Lung (tissue), 12 donors: ENCODE data around the gene DENND1A. TPM values are rescaled to one million over a fixed set of nuclear protein-coding genes. Genes with fewer than 3 reads are reported as not detected.
A peak's percentile ranks its signal among the peaks of the same experiment; 100 is the strongest.

Source experiments
- ATAC-seq: fragments of 200-7000 bp; cut with Tn5 transposase; one replicate; pipeline ENCODE4 v1.9.1; 2020; ENCODE audit warnings: moderate number of reproducible peaks; ENCODE audit not compliant: insufficient read depth, low FRiP score
- DNase-seq, 3 donors: peaks; one replicate each; pipeline ENCODE4 v3.0.0-alpha.2; 2013 to 2017
- H3K27ac ChIP-seq, 2 donors: one replicate each; pipeline ENCODE4 v1.5.1; 2013; ENCODE audit warnings: mild to moderate bottlenecking in 2 of 2, moderate library complexity in 2 of 2, control low read depth in 1 of 2, inconsistent platforms in 1 of 2, low read depth in 1 of 2, low read length in 1 of 2
- H3K27me3 ChIP-seq, 3 donors: one replicate each; pipeline ENCODE4 v1.5.1; 2013; ENCODE audit warnings: low read length in 2 of 3; ENCODE audit not compliant: control insufficient read depth in 3 of 3, insufficient read depth in 3 of 3
- H3K36me3 ChIP-seq, 4 donors: one replicate each; pipeline ENCODE4 v1.5.1; 2013; ENCODE audit warnings: low read length in 4 of 4, mild to moderate bottlenecking in 1 of 4, moderate library complexity in 1 of 4; ENCODE audit not compliant: control insufficient read depth in 4 of 4, insufficient read depth in 4 of 4
- H3K4me1 ChIP-seq, 5 donors: one replicate each; pipeline ENCODE4 v1.5.1; 2013; ENCODE audit warnings: low read length in 5 of 5, mild to moderate bottlenecking in 2 of 5, moderate library complexity in 1 of 5; ENCODE audit not compliant: control insufficient read depth in 5 of 5, insufficient read depth in 5 of 5
- H3K4me3 ChIP-seq: one replicate; pipeline ENCODE4 v1.5.1; 2013; ENCODE audit warnings: mild to moderate bottlenecking, control low read depth, moderate library complexity
- H3K9ac ChIP-seq, 2 donors: one replicate each; pipeline ENCODE4 v1.5.1; 2013; ENCODE audit warnings: low read length in 2 of 2, control low read depth in 1 of 2; ENCODE audit not compliant: insufficient read depth in 1 of 2
- H3K9me3 ChIP-seq, 4 donors: one replicate each; pipeline ENCODE4 v1.5.1; 2013; ENCODE audit warnings: low read length in 3 of 4, mild to moderate bottlenecking in 1 of 4, moderate library complexity in 1 of 4; ENCODE audit not compliant: control insufficient read depth in 4 of 4, insufficient read depth in 3 of 4
- WGBS, 2 donors: extraction: QIAGEN DNeasy Blood & Tissue Kit; methylation state at CpG; one replicate each; pipeline ENCODE4 v1.1.7; 2013; 5-methylcytosine and 5-hydroxymethylcytosine counted together
- polyA plus RNA-seq, 2 donors: library from polyadenylated mRNA; stranded (reverse); fragments of 200-250 nt; gene quantifications; one replicate each; pipeline ENCODE4 v1.2.1, GENCODE V29; 2013
- total RNA-seq, 2 donors: library from RNA; depleted of rRNA in 1 of 2; stranded (reverse); fragments of >200 nt in 1 of 2; gene quantifications; one replicate each; pipeline ENCODE4 v1.2.1, GENCODE V29; 2014 to 2021
- TF ChIP-seq, protein P1 (sequence below): IDR thresholded peaks from 2 replicates; pipeline ENCODE4 v1.5.1; 2012; ENCODE audit warnings: mild to moderate bottlenecking; ENCODE audit errors: control extremely low read depth, extremely low read depth
- donor health status: control.
- donor health status: control.
- donor health status: Bipolar disorder and iron deficiency.
- donor health status: healthy.
- donor health status: DM: yes; HTN: yes; CAD: no.

DENND1A gene
- total and polyA plus RNA-seq, 4 donors: 5.7 to 29.8 (median 14.5) TPM

DNA sequence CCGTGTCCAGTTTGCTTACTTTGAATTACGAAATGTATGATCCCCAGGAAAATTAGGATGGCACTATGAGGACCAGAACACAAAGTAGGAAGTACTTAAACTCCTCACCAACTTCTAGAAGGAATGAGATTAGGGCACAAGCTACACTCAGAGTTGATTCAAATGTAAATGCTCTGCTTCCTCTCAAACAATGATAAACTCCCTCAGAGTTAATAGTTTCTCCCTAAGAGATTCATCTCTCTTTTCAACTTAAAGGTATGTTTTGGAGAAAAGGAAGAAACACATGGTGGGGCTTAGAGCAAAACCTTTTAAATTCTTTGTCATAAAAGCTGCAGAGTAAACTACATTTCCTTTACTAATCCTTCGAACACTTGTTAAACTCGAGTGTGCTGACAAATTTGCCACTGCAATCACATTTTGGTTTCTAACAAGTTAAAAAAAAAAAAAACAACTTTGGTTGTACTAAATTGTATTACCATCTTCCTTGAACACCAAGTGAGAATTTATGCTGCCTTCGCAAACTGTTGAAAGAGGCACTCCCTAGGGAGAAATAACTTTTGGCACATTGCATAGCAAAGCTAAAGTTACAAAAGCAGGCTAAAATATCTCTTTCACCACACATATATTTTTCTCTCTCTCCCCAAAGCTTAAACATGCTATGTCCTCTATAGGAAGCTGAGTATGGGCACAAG is 66.6 kb downstream of the DENND1A start:
- H3K27ac ChIP-seq: no peak overlapping the region
- no peak overlapping the region for H3K9ac ChIP-seq
- H3K9me3 ChIP-seq: no peaks in the 10 kb centered on the region
- WGBS, 2 donors: 58 to 69% methylated on average over 5 of the region's 5 CpGs
- H3K27me3 ChIP-seq: peaks cover 0 to 2% (median 0%) of the 10 kb centered on the region in 3 donors
- no peak overlapping the region for H3K4me3 ChIP-seq
- peaks cover 0 to 8% (median 2%) of the 10 kb centered on the region in 5 donors for H3K4me1 ChIP-seq
- no peaks in the 10 kb centered on the region for H3K36me3 ChIP-seq
- TF ChIP-seq, protein P1, sequence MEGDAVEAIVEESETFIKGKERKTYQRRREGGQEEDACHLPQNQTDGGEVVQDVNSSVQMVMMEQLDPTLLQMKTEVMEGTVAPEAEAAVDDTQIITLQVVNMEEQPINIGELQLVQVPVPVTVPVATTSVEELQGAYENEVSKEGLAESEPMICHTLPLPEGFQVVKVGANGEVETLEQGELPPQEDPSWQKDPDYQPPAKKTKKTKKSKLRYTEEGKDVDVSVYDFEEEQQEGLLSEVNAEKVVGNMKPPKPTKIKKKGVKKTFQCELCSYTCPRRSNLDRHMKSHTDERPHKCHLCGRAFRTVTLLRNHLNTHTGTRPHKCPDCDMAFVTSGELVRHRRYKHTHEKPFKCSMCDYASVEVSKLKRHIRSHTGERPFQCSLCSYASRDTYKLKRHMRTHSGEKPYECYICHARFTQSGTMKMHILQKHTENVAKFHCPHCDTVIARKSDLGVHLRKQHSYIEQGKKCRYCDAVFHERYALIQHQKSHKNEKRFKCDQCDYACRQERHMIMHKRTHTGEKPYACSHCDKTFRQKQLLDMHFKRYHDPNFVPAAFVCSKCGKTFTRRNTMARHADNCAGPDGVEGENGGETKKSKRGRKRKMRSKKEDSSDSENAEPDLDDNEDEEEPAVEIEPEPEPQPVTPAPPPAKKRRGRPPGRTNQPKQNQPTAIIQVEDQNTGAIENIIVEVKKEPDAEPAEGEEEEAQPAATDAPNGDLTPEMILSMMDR: no peak
- no peak for ATAC-seq
- DNase-seq: peak in 2 of 3 donors; percentile 12 to 39

DNA sequence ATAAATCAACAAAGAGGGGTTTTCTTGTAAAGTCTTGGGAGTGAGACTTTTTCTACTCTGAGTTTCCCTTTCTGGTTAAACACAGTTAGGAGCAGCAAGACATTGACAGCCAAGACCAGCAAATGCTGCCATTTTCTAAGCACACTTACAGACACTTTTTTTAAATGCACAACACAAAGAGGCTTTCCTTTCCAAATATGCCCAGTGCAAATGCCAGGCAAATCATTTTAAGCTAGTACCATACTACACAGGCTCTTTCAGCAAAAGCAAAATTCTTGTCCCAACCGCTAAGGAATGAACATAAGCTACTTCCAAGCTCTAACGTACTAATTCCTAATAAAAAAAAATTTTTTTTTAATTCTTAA is 68.2 kb downstream of the DENND1A start:
- Histone ChIP-seq H3K9me3 (no peaks in the 10 kb centered on the region), H3K27me3 (peaks cover 0 to 2% (median 0%) of the 10 kb centered on the region in 3 donors), H3K4me3 (no peak overlapping the region), H3K36me3 (no peaks in the 10 kb centered on the region), H3K9ac (no peak overlapping the region), H3K27ac (no peak overlapping the region), H3K4me1 (peaks cover 0 to 5% (median 0%) of the 10 kb centered on the region in 5 donors)
- 95 to 98% methylated on average over 2 of the region's 2 CpGs for WGBS, 2 donors
- DNase-seq (no peak), ATAC-seq (no peak)
- TF ChIP-seq, protein P1: no peak

DNA sequence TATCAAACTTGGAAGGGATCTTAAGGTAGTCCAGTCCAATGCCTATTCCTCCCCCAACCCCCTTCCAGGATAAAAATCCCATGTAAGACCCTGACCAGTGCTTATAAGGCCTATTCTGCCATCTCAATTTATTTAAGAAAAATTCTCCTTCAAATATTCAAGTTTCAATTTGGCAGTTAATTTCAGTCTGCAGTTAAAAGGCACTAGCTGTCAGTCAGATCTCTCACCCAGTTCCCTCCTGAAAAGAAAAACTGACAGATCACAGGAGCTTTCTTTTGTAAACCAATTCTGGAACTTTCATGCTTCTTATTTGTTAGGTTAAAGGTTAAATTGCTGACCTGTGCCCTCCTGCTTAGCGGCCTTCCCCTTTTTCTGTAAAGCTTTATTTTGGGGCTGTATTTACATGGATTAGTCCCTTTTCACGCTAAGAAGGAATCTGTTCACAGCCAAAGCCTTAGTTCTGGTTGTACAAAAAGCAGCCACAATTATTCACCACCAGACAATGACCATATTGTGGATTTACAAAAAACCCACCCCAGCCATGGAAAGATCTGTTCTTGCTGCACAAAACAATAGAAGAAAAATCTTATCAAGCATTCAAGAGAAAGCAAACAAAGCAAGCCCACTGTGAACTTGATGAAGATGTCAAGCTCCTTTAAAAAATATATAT is 68.7 kb downstream of the DENND1A start:
- ATAC-seq (no peak), DNase-seq (no peak)
- 87 to 94% methylated on average over 2 of the region's 2 CpGs for WGBS, 2 donors
- peaks cover 0 to 2% (median 0%) of the 10 kb centered on the region in 3 donors for H3K27me3 ChIP-seq
- no peaks in the 10 kb centered on the region for H3K9me3 ChIP-seq
- H3K36me3 ChIP-seq: no peaks in the 10 kb centered on the region
- H3K9ac ChIP-seq: no peak overlapping the region
- no peak overlapping the region for H3K4me3 ChIP-seq
- peaks cover 0 to 5% (median 0%) of the 10 kb centered on the region in 5 donors for H3K4me1 ChIP-seq
- H3K27ac ChIP-seq: peak overlapping the region in 1 of 2 donors; percentile 21
- TF ChIP-seq, protein P1: no peak
